CD8-positive, alpha-beta memory T cell (primary cell): ENCODE results near the gene SLC22A5. TPM values are rescaled to one million over a fixed set of nuclear protein-coding genes. Genes with fewer than 3 reads are reported as not detected.

ENCODE experiments used
- CTCF ChIA-PET: fragments of 350-600 bp; sonication (Branson Sonifier 250); formaldehyde crosslinking; loops from one replicate; lab custom pipeline; 2021; ENCODE audit warnings: antibody characterized with exemption; lab: Charles Lee
- POLR2A ChIA-PET: fragments of 350-600 bp; sonication (Branson Sonifier 250); formaldehyde crosslinking; loops from one replicate; lab custom pipeline; 2021; ENCODE audit warnings: antibody characterized with exemption; lab: Charles Lee
- DNase-seq, 5 donors: peaks; one replicate each; pipeline versions ENCODE4 v3.0.0 to v3.0.0-alpha.2; 2020 to 2022; ENCODE audit warnings: mixed read lengths in 1 of 5
- H3K27ac ChIP-seq: one replicate; pipeline ENCODE4 v1.7.0; 2013; ENCODE audit warnings: low read depth, mild to moderate bottlenecking, low read length, moderate library complexity
- H3K27me3 ChIP-seq: 2 replicates; pipeline ENCODE4 v1.7.0; 2013; ENCODE audit warnings: low read length, mild to moderate bottlenecking; ENCODE audit not compliant: insufficient read depth, poor library complexity, severe bottlenecking
- H3K36me3 ChIP-seq: 2 replicates; pipeline ENCODE4 v1.7.0; 2013; ENCODE audit warnings: mild to moderate bottlenecking, low read length, moderate library complexity; ENCODE audit not compliant: insufficient read depth
- H3K4me1 ChIP-seq: 2 replicates; pipeline ENCODE4 v1.7.0; 2013; ENCODE audit warnings: mild to moderate bottlenecking, low read length, moderate library complexity; ENCODE audit not compliant: insufficient read depth
- H3K4me3 ChIP-seq: 2 replicates; pipeline ENCODE4 v1.7.0; 2013; ENCODE audit warnings: mild to moderate bottlenecking, low read length
- H3K9me3 ChIP-seq: 2 replicates; pipeline ENCODE4 v1.7.0; 2013; ENCODE audit warnings: mild to moderate bottlenecking, low read length
- H3K27ac Mint-ChIP-seq, 8 donors: one replicate each; pipeline ENCODE4 v1.8.0; 2020 to 2021; ENCODE audit warnings: mixed read lengths in 8 of 8, mild to moderate bottlenecking in 6 of 8, inconsistent platforms in 3 of 8, moderate library complexity in 3 of 8
- H3K27me3 Mint-ChIP-seq, 2 donors: one replicate each; pipeline ENCODE4 v1.8.0; 2020 to 2021; ENCODE audit warnings: mixed read lengths in 2 of 2, mild to moderate bottlenecking in 1 of 2, moderate library complexity in 1 of 2
- H3K36me3 Mint-ChIP-seq, 3 donors: one replicate each; pipeline ENCODE4 v1.8.0; 2020 to 2021; ENCODE audit warnings: mixed read lengths in 3 of 3, inconsistent platforms in 1 of 3, mild to moderate bottlenecking in 1 of 3
- H3K4me1 Mint-ChIP-seq, 3 donors: one replicate each; pipeline ENCODE4 v1.8.0; 2020 to 2021; ENCODE audit warnings: mixed read lengths in 3 of 3, inconsistent platforms in 1 of 3, mild to moderate bottlenecking in 1 of 3
- H3K4me3 Mint-ChIP-seq, 7 donors: one replicate each; pipeline ENCODE4 v1.8.0; 2020 to 2021; ENCODE audit warnings: mixed read lengths in 7 of 7, mild to moderate bottlenecking in 6 of 7, moderate library complexity in 4 of 7, inconsistent platforms in 2 of 7
- H3K9me3 Mint-ChIP-seq, 5 donors: one replicate each; pipeline ENCODE4 v1.8.0; 2020 to 2022; ENCODE audit warnings: mixed read lengths in 5 of 5, mild to moderate bottlenecking in 3 of 5, moderate library complexity in 2 of 5, inconsistent platforms in 1 of 5
- polyA plus RNA-seq: library from polyadenylated mRNA; unstranded; fragments of 300-500 nt; fragmentation: Illumina TruSeq; gene quantifications from one replicate; pipeline ENCODE4 v1.2.3, GENCODE V29; 2021
- total RNA-seq, 2 experiments: library from RNA; stranded (reverse); gene quantifications; one replicate each; pipeline ENCODE4 v1.2.3, GENCODE V29; 2021

The SLC22A5 gene
- total and polyA plus RNA-seq, 3 experiments from 2014 or later = 2.5 to 5.9 (median 5.2) TPM

GRCh38 chr5:132377738-132378137, 8.2 kb downstream of the SLC22A5 start:
- CTCF ChIA-PET = interaction anchor here (0.8 kb wide), 1 partner anchor 443 kb away, joined by 3 read pairs; no protein-coding TSS in a partner anchor
- Histone ChIP-seq H3K27ac (no peak overlapping the region), H3K36me3 (no peaks in the 10 kb centered on the region), H3K4me3 (no peak overlapping the region), H3K27me3 (no peaks in the 10 kb centered on the region), H3K4me1 (no peaks in the 10 kb centered on the region), H3K9me3 (no peaks in the 10 kb centered on the region)
- Mint-ChIP-seq H3K27me3 (no peaks in the 10 kb centered on the region), H3K36me3 (peaks cover 0 to 15% (median 0%) of the 10 kb centered on the region in 3 donors), H3K27ac (no peak overlapping the region), H3K4me3 (no peak overlapping the region), H3K4me1 (no peaks in the 10 kb centered on the region), H3K9me3 (no peaks in the 10 kb centered on the region)
- DNase-seq = no peak
- POLR2A ChIA-PET = no interaction called here

- Mint-ChIP-seq H3K4me3 (peak overlapping the region in 1 of 7 donors; percentile 40), H3K4me1 (no peaks in the 10 kb centered on the region), H3K27me3 (no peaks in the 10 kb centered on the region), H3K9me3 (no peaks in the 10 kb centered on the region), H3K27ac (no peak overlapping the region), H3K36me3 (peaks cover 0 to 15% (median 0%) of the 10 kb centered on the region in 3 donors)
- Histone ChIP-seq H3K9me3 (no peaks in the 10 kb centered on the region), H3K27ac (no peak overlapping the region), H3K36me3 (no peaks in the 10 kb centered on the region), H3K27me3 (no peaks in the 10 kb centered on the region), H3K4me3 (no peak overlapping the region), H3K4me1 (no peaks in the 10 kb centered on the region)
- ChIA-PET CTCF (interaction anchor here (1.1 kb wide), 1 partner anchor 94 kb away, joined by 3 read pairs; no protein-coding TSS in a partner anchor), POLR2A (no interaction called here)
- DNase-seq = no peak
Measured at GRCh38 chr5:132378580-132378979, 9.1 kb downstream of the SLC22A5 start.

GRCh38 chr5:132380047-132380446, 10.5 kb downstream of the SLC22A5 start:
- no peak overlapping the region for H3K4me3 ChIP-seq
- Mint-ChIP-seq H3K9me3 (no peaks in the 10 kb centered on the region), H3K27me3 (no peaks in the 10 kb centered on the region), H3K36me3 (peaks cover 0 to 15% (median 0%) of the 10 kb centered on the region in 3 donors), H3K4me1 (peaks cover under 1 to 1% (median 1%) of the 10 kb centered on the region in 3 donors), H3K4me3 (no peak overlapping the region), H3K27ac (peak overlapping the region in 1 of 8 donors; percentile 37)
- H3K9me3 ChIP-seq = no peaks in the 10 kb centered on the region
- H3K4me1 ChIP-seq = peaks cover 1% of the 10 kb centered on the region
- DNase-seq = no peak
- H3K36me3 ChIP-seq = no peaks in the 10 kb centered on the region
- no peak overlapping the region for H3K27ac ChIP-seq
- CTCF ChIA-PET = no interaction called here
- no peaks in the 10 kb centered on the region for H3K27me3 ChIP-seq
- POLR2A ChIA-PET = no interaction called here

GRCh38 chr5:132380741-132381140, 11.2 kb downstream of the SLC22A5 start:
- no peak overlapping the region for H3K4me3 Mint-ChIP-seq
- Histone ChIP-seq H3K9me3 (no peaks in the 10 kb centered on the region), H3K4me3 (no peak overlapping the region), H3K27ac (no peak overlapping the region), H3K36me3 (no peaks in the 10 kb centered on the region), H3K27me3 (no peaks in the 10 kb centered on the region), H3K4me1 (peaks cover 8% of the 10 kb centered on the region)
- DNase-seq = no peak
- POLR2A ChIA-PET = no interaction called here
- peaks cover 7 to 8% (median 8%) of the 10 kb centered on the region in 3 donors for H3K4me1 Mint-ChIP-seq
- CTCF ChIA-PET = interaction anchor here (15.9 kb wide), 1 partner anchor 119 kb away, joined by 299 read pairs; no protein-coding TSS in a partner anchor
- no peaks in the 10 kb centered on the region for H3K27me3 Mint-ChIP-seq
- H3K27ac Mint-ChIP-seq = peak overlapping the region in 1 of 8 donors; percentile 59
- H3K36me3 Mint-ChIP-seq = peaks cover 0 to 15% (median 0%) of the 10 kb centered on the region in 3 donors
- H3K9me3 Mint-ChIP-seq = no peaks in the 10 kb centered on the region

GRCh38 chr5:132381614-132382013, 12.1 kb downstream of the SLC22A5 start:
- ChIA-PET CTCF (interaction anchor here (15.9 kb wide), 1 partner anchor 118 kb away, joined by 299 read pairs; no protein-coding TSS in a partner anchor), POLR2A (no interaction called here)
- H3K36me3 Mint-ChIP-seq = peaks cover 0 to 15% (median 0%) of the 10 kb centered on the region in 3 donors
- H3K27me3 Mint-ChIP-seq = no peaks in the 10 kb centered on the region
- Histone ChIP-seq H3K27me3 (no peaks in the 10 kb centered on the region), H3K27ac (no peak overlapping the region), H3K4me3 (no peak overlapping the region), H3K36me3 (no peaks in the 10 kb centered on the region), H3K4me1 (peaks cover 15% of the 10 kb centered on the region), H3K9me3 (no peaks in the 10 kb centered on the region)
- H3K4me3 Mint-ChIP-seq = no peak overlapping the region
- H3K9me3 Mint-ChIP-seq = no peaks in the 10 kb centered on the region
- no peak overlapping the region for H3K27ac Mint-ChIP-seq
- H3K4me1 Mint-ChIP-seq = peaks cover 14 to 17% (median 17%) of the 10 kb centered on the region in 3 donors
- no peak for DNase-seq

- Histone ChIP-seq H3K36me3 (no peaks in the 10 kb centered on the region), H3K4me1 (peaks cover 19% of the 10 kb centered on the region), H3K9me3 (no peaks in the 10 kb centered on the region), H3K27ac (no peak overlapping the region), H3K27me3 (no peaks in the 10 kb centered on the region), H3K4me3 (no peak overlapping the region)
- Mint-ChIP-seq H3K36me3 (peaks cover 0 to 15% (median 0%) of the 10 kb centered on the region in 3 donors), H3K27ac (no peak overlapping the region), H3K4me3 (no peak overlapping the region), H3K9me3 (no peaks in the 10 kb centered on the region), H3K4me1 (peaks cover 20 to 28% (median 23%) of the 10 kb centered on the region in 3 donors), H3K27me3 (no peaks in the 10 kb centered on the region)
- POLR2A ChIA-PET = no interaction called here
- DNase-seq = no peak
- CTCF ChIA-PET = interaction anchor here (1.3 to 15.9 kb wide), 3 partner anchors 107 to 437 kb away, joined by 3 to 299 read pairs (median 3); partner anchors contain the start of gene IRF1
Measured at GRCh38 chr5:132383261-132383660, 13.8 kb downstream of the SLC22A5 start.

- Mint-ChIP-seq H3K4me1 (peaks cover 20 to 30% (median 23%) of the 10 kb centered on the region in 3 donors), H3K27ac (no peak overlapping the region), H3K4me3 (no peak overlapping the region), H3K36me3 (peaks cover 0 to 8% (median 1%) of the 10 kb centered on the region in 3 donors), H3K9me3 (no peaks in the 10 kb centered on the region), H3K27me3 (no peaks in the 10 kb centered on the region)
- H3K9me3 ChIP-seq = no peaks in the 10 kb centered on the region
- no peak overlapping the region for H3K4me3 ChIP-seq
- H3K36me3 ChIP-seq = no peaks in the 10 kb centered on the region
- ChIA-PET POLR2A (no interaction called here), CTCF (interaction anchor here (1.0 to 15.9 kb wide), 4 partner anchors 116 to 436 kb away, joined by 3 to 299 read pairs (median 6); no protein-coding TSS in a partner anchor)
- no peaks in the 10 kb centered on the region for H3K27me3 ChIP-seq
- H3K4me1 ChIP-seq = peaks cover 19% of the 10 kb centered on the region
- no peak for DNase-seq
- H3K27ac ChIP-seq = no peak overlapping the region
Measured at GRCh38 chr5:132383984-132384383, 14.5 kb downstream of the SLC22A5 start.

GRCh38 chr5:132384506-132385050, 15.1 kb downstream of the SLC22A5 start:
- no peaks in the 10 kb centered on the region for H3K9me3 ChIP-seq
- no peaks in the 10 kb centered on the region for H3K27me3 Mint-ChIP-seq
- H3K27ac ChIP-seq = no peak overlapping the region
- no peaks in the 10 kb centered on the region for H3K27me3 ChIP-seq
- H3K9me3 Mint-ChIP-seq = no peaks in the 10 kb centered on the region
- POLR2A ChIA-PET = no interaction called here
- H3K36me3 Mint-ChIP-seq = peaks cover 0 to 6% (median 1%) of the 10 kb centered on the region in 3 donors
- H3K4me1 ChIP-seq = peaks cover 19% of the 10 kb centered on the region
- peak overlapping the region in 3 of 8 donors; percentile 38 to 71 (median 66) for H3K27ac Mint-ChIP-seq
- peaks cover 20 to 32% (median 23%) of the 10 kb centered on the region in 3 donors for H3K4me1 Mint-ChIP-seq
- no peaks in the 10 kb centered on the region for H3K36me3 ChIP-seq
- H3K4me3 Mint-ChIP-seq = no peak overlapping the region
- CTCF ChIA-PET = interaction anchor here (1.0 to 15.9 kb wide), 4 partner anchors 115 to 436 kb away, joined by 3 to 299 read pairs (median 6); no protein-coding TSS in a partner anchor
- H3K4me3 ChIP-seq = no peak overlapping the region
- DNase-seq = no peak
